Measurements from ENCODE around the gene SPOCK1. TPM values are rescaled to one million over a fixed set of nuclear protein-coding genes. Genes with fewer than 3 reads are reported as not detected.

SPOCK1 gene
- total RNA-seq, 4 donors from 2014 or later, result 8.6 to 34.8 (median 13.2) TPM

- in situ Hi-C loops (cut with MboI; ENCODE audit: low pct_ligation_motif_present in 1 of 4, low pct_unique_long_range_greater_than_20kb in 1 of 4, low sequenced_read_pairs in 3 of 4), result no loop called here
- Histone ChIP-seq H3K9me3 (no peaks in the 10 kb centered on the region), H3K27me3 (no peaks in the 10 kb centered on the region), H3K4me3 (no peak overlapping the region), H3K27ac (no peak overlapping the region), H3K36me3 (no peaks in the 10 kb centered on the region), H3K4me1 (no peaks in the 10 kb centered on the region)
- no peak for DNase-seq
- TF ChIP-seq EP300 (IDR thresholded peaks at IDR 0.05; ENCODE audit: low read depth), result no peak
- no peak for TF ChIP-seq CTCF (IDR thresholded peaks at IDR 0.05)
- TF ChIP-seq POLR2A (IDR thresholded peaks at IDR 0.05), result no peak
- TF ChIP-seq POLR2AphosphoS5 (IDR thresholded peaks at IDR 0.05), result no peak
- 0 to 64% methylated on average over 1 to 2 of the region's 2 CpGs for WGBS, 2 donors (ENCODE audit: low coverage in 1 of 2)
- intact Hi-C loops (cut with DNase I; ENCODE audit: low total_unique reads), result no loop called here
These were observed 253.7 kb downstream of the SPOCK1 start for GRCh38 chr5:137245438-137245837.

- 73 to 100% methylated on average over 1 to 2 of the region's 2 CpGs for WGBS, 2 donors (ENCODE audit: low coverage in 1 of 2)
- Histone ChIP-seq H3K36me3 (no peaks in the 10 kb centered on the region), H3K4me1 (no peaks in the 10 kb centered on the region), H3K4me3 (no peak overlapping the region), H3K9me3 (peaks cover 0 to 5% of the 10 kb centered on the region in 2 donors), H3K27ac (no peak overlapping the region), H3K27me3 (no peaks in the 10 kb centered on the region)
- intact Hi-C loops (cut with DNase I; ENCODE audit: low total_unique reads), result no loop called here
- in situ Hi-C loops (cut with MboI; ENCODE audit: low pct_ligation_motif_present in 1 of 4, low pct_unique_long_range_greater_than_20kb in 1 of 4, low sequenced_read_pairs in 3 of 4), result no loop called here
- no peak for DNase-seq
- TF ChIP-seq EP300 (IDR thresholded peaks at IDR 0.05; ENCODE audit: low read depth), result no peak
- TF ChIP-seq POLR2A (IDR thresholded peaks at IDR 0.05), result no peak
- TF ChIP-seq CTCF (IDR thresholded peaks at IDR 0.05), result no peak
- no peak for TF ChIP-seq POLR2AphosphoS5 (IDR thresholded peaks at IDR 0.05)
These were observed 258.8 kb downstream of the SPOCK1 start for GRCh38 chr5:137240285-137240684.

DNA sequence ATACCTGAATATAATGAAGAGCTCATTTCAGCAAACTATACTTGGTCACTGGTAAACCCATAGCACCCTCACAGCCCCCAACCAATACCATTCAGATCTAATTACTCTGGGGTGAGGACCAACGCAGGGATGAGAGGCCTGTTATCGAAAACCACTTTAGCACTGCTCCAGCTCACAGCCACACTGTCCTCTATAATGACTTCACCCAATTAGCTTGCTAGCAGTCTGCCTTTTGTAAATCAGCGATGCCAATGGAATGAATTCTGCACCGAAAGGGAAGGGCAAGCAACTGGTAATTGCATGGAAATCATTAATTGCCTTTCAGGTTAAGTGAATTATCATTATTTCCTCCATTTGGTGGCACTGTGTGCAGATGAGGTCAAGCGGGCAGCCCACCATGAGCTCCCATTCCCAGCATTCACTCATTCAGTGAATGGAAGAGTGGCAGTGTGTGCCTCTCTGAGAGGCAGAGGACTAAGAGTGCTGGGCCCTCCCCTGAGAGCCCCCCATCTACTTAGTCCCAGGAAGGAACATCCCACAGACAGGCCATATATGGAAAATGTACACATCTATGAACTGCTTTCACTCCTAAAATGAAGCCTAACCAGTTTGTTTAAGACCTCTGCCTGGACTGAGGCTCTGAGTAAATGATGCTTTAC lies 262.1 kb downstream of the SPOCK1 start:
- Histone ChIP-seq H3K4me1 (no peaks in the 10 kb centered on the region), H3K9me3 (peaks cover 0 to 5% of the 10 kb centered on the region in 2 donors), H3K27ac (no peak overlapping the region), H3K36me3 (no peaks in the 10 kb centered on the region), H3K27me3 (no peaks in the 10 kb centered on the region), H3K4me3 (no peak overlapping the region)
- intact Hi-C loops (cut with DNase I; ENCODE audit: low total_unique reads) (no loop called here), in situ Hi-C loops (cut with MboI; ENCODE audit: low pct_ligation_motif_present in 1 of 4, low pct_unique_long_range_greater_than_20kb in 1 of 4, low sequenced_read_pairs in 3 of 4) (no loop called here)
- TF ChIP-seq CTCF (IDR thresholded peaks at IDR 0.05), result no peak
- no peak for TF ChIP-seq POLR2AphosphoS5 (IDR thresholded peaks at IDR 0.05)
- no peak for TF ChIP-seq EP300 (IDR thresholded peaks at IDR 0.05; ENCODE audit: low read depth)
- no peak for TF ChIP-seq POLR2A (IDR thresholded peaks at IDR 0.05)
- 60 to 95% methylated on average over 1 to 5 of the region's 5 CpGs for whole genome bisulfite sequencing, 2 donors (ENCODE audit: low coverage in 1 of 2)
- DNase-seq, result no peak

DNA sequence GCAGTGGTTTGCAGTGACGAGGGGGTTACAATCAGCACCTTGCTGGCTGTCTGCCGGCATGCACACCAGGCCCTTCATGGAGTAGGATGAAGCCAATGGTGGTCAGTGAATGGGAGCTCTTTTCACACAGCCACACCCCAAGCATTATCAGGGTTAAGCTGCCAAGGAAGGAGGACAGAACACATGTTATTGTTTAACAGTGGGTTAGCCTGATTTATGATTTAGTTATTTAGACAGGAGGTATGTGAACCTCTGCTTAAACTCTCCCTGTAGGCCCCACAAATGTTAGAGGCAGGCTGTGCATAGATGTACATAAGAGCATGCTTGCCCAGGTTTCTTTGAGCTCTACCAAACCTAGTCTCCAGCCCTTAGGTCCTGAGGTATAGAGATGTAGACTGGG lies 262.9 kb downstream of the SPOCK1 start:
- intact Hi-C loops (cut with DNase I; ENCODE audit: low total_unique reads) (no loop called here), in situ Hi-C loops (cut with MboI; ENCODE audit: low pct_ligation_motif_present in 1 of 4, low pct_unique_long_range_greater_than_20kb in 1 of 4, low sequenced_read_pairs in 3 of 4) (no loop called here)
- Histone ChIP-seq H3K4me1 (no peaks in the 10 kb centered on the region), H3K4me3 (no peak overlapping the region), H3K36me3 (no peaks in the 10 kb centered on the region), H3K9me3 (peaks cover 0 to 5% of the 10 kb centered on the region in 2 donors), H3K27ac (no peak overlapping the region), H3K27me3 (no peaks in the 10 kb centered on the region)
- 79% methylated on average over 2 of the region's 2 CpGs; no CpG with 5 or more reads in 1 of the 2 donors for WGBS, 2 donors (ENCODE audit: low coverage in 1 of 2)
- no peak for DNase-seq
- TF ChIP-seq EP300 (IDR thresholded peaks at IDR 0.05; ENCODE audit: low read depth), result no peak
- no peak for TF ChIP-seq POLR2AphosphoS5 (IDR thresholded peaks at IDR 0.05)
- no peak for TF ChIP-seq POLR2A (IDR thresholded peaks at IDR 0.05)
- no peak for TF ChIP-seq CTCF (IDR thresholded peaks at IDR 0.05)

Data from transverse colon (tissue), 4 donors.